SHP77 (cell line): Measurements from ENCODE around the gene KNDC1.
"Not testable (repeated sequence)": the region's sequence is repeated elsewhere in the genome, so short reads cannot be mapped to it uniquely, and the experiment has no call there.

Experiments
- DNase-seq, 2 experiments: peaks; one replicate each; lab custom pipeline; 2025; lab: John Stamatoyannopoulos, UW

KNDC1 gene

GRCh38 chr10:133259602-133259989 lies 99.6 kb downstream of the KNDC1 start:
- no peak for DNase-seq

- DNase-seq: peak; percentile 24 to 52
Measured at GRCh38 chr10:133260895-133261725, 101.1 kb downstream of the KNDC1 start.

GRCh38 chr10:133261726-133262325 lies 101.8 kb downstream of the KNDC1 start:
- DNase-seq: peak; percentile 47 to 81

- peak; percentile 28 to 57 for DNase-seq
Measured at GRCh38 chr10:133262696-133263095, 102.7 kb downstream of the KNDC1 start.

GRCh38 chr10:133263674-133264073 lies 103.7 kb downstream of the KNDC1 start:
- DNase-seq: no peak

- no peak for DNase-seq
Measured at GRCh38 chr10:133264461-133264860, 104.4 kb downstream of the KNDC1 start.

GRCh38 chr10:133265052-133265451 lies 105.0 kb downstream of the KNDC1 start:
- DNase-seq: not testable (repeated sequence)

- DNase-seq: no peak
Measured at GRCh38 chr10:133266056-133266795, 106.2 kb downstream of the KNDC1 start.

- DNase-seq: no peak
Measured at GRCh38 chr10:133267293-133267692, 107.3 kb downstream of the KNDC1 start.

GRCh38 chr10:133267829-133268228 lies 107.8 kb downstream of the KNDC1 start:
- no peak for DNase-seq

GRCh38 chr10:133268532-133268931 lies 108.5 kb downstream of the KNDC1 start:
- DNase-seq: no peak

- no peak for DNase-seq
Measured at GRCh38 chr10:133269367-133269766, 109.3 kb downstream of the KNDC1 start.

GRCh38 chr10:133270204-133270603 lies 110.2 kb downstream of the KNDC1 start:
- DNase-seq: no peak

GRCh38 chr10:133270773-133271297 lies 110.8 kb downstream of the KNDC1 start:
- DNase-seq: no peak

GRCh38 chr10:133271521-133272300 lies 111.7 kb downstream of the KNDC1 start:
- DNase-seq: no peak

GRCh38 chr10:133272301-133272963 lies 112.4 kb downstream of the KNDC1 start:
- no peak for DNase-seq

GRCh38 chr10:133272964-133273420 lies 113.0 kb downstream of the KNDC1 start:
- no peak for DNase-seq

GRCh38 chr10:133273534-133274143 lies 113.6 kb downstream of the KNDC1 start:
- DNase-seq: no peak

- DNase-seq: no peak
Measured at GRCh38 chr10:133274751-133275683, 115.0 kb downstream of the KNDC1 start.
